GM12873 (cell line): ENCODE data around the gene MN1.

Experiments
- CTCF ChIP-seq: IDR thresholded peaks from 2 replicates; pipeline ENCODE4 v1.5.1; 2012; ENCODE audit warnings: low read depth, mild to moderate bottlenecking, moderate library complexity, low read length, control low read depth; ENCODE audit not compliant: insufficient read depth; ENCODE audit errors: missing control alignments

Gene MN1

GRCh38 chr22:27823221-27823620, 21.7 kb upstream of the MN1 start:
- no peak for TF ChIP-seq CTCF

- no peak for TF ChIP-seq CTCF
Observed at GRCh38 chr22:27820896-27821866, 19.6 kb upstream of the MN1 start.

GRCh38 chr22:27816552-27816951, 15.0 kb upstream of the MN1 start:
- TF ChIP-seq CTCF: no peak

GRCh38 chr22:27815826-27816530, 14.4 kb upstream of the MN1 start:
- no peak for TF ChIP-seq CTCF

- TF ChIP-seq CTCF: no peak
Observed at GRCh38 chr22:27814993-27815392, 13.4 kb upstream of the MN1 start.

- TF ChIP-seq CTCF: no peak
Observed at GRCh38 chr22:27811778-27812177, 10.2 kb upstream of the MN1 start.

- no peak for TF ChIP-seq CTCF
Observed at GRCh38 chr22:27810609-27811151, 9.1 kb upstream of the MN1 start.
